LNCAP (cell line): Measurements from ENCODE around the gene NOS1AP.

Experiments used
- TF ChIP-seq, protein P1 (sequence below): fragments of 450-650 bp; IDR thresholded peaks from 2 replicates; pipeline ENCODE4 v1.5.1; 2017; ENCODE audit warnings: mild to moderate bottlenecking

NOS1AP gene

DNA sequence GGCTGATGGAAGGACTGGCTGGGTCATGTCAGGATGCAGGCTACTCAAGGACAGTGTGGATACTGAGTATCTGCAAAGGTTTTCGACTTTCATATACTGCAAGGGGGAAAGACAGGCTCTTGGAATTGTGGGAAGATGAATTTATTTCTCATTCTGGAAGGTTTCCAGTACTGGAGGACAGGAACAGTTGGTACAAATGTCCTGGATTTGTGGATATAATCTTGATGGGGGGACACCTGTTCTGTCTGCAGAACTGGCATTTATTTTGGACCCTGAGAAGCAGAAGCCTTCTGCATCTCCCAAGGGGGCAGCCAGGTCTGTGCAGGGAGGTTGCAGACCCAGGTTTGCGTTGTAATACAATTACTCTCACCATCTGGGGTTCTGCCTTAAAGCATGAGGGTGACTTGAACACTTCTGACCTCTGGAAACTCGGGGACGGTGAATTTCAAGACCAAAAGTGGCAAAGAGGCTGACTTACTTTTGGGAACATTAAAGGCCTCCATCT, 65.8 kb downstream of the NOS1AP start:
- TF ChIP-seq, protein P1, sequence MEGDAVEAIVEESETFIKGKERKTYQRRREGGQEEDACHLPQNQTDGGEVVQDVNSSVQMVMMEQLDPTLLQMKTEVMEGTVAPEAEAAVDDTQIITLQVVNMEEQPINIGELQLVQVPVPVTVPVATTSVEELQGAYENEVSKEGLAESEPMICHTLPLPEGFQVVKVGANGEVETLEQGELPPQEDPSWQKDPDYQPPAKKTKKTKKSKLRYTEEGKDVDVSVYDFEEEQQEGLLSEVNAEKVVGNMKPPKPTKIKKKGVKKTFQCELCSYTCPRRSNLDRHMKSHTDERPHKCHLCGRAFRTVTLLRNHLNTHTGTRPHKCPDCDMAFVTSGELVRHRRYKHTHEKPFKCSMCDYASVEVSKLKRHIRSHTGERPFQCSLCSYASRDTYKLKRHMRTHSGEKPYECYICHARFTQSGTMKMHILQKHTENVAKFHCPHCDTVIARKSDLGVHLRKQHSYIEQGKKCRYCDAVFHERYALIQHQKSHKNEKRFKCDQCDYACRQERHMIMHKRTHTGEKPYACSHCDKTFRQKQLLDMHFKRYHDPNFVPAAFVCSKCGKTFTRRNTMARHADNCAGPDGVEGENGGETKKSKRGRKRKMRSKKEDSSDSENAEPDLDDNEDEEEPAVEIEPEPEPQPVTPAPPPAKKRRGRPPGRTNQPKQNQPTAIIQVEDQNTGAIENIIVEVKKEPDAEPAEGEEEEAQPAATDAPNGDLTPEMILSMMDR, result no peak

DNA sequence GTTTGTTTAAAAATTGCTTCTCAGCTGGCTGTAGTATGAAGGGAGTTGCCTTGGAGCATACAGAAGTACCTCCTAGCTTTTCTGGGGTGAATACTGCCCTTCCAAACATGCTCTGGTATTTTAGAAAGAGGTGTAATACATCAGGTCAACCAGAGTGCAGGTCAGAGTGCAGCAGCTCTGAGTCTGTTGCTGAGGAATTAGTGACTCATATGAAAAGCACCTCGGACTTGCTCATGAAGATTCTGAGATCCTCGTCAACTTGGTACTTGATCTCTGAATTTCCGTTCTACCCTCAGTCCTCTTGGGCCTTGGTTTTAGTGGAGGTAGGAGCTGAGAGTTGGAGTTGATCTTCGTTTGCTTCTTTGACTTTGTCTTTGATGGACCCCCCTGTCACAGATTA, 67.3 kb downstream of the NOS1AP start:
- TF ChIP-seq, protein P1, result no peak

DNA sequence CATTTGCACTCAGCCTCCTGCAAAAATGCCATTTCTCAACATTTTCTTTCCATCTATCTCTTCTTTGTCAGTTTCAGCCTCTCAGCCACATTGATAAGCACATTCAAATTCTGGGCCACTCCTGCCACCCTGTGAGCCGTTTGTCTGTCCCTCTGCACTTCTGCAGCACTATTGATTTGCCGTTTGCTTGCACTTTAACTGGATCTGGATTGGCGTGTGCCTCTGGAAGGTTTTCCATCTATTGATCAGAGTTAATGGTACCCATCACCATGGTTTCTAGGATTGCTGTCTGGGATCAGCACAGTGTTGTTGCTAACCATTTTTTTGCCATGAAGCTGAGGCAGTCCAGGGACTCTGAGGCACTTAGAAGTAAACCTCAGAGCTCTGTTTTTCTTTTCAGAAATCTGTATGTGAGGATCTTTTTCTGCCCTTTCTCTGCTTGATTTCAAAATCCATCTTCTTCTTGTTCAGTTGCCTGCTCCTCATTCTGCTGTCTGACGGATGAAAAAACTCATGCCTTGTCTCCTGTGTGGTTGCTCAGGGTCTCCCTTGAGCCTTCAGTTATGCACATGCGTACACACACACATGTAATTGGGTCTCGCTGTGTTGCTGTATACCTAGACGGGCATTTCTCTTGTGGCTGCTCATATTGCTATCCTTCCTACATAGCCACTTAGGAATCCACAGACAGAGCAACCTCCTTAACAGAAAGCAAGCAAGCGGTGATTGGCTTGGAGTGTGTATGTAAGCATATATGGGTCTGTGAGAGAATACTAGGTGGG, 67.9 kb downstream of the NOS1AP start:
- TF ChIP-seq, protein P1, result no peak

DNA sequence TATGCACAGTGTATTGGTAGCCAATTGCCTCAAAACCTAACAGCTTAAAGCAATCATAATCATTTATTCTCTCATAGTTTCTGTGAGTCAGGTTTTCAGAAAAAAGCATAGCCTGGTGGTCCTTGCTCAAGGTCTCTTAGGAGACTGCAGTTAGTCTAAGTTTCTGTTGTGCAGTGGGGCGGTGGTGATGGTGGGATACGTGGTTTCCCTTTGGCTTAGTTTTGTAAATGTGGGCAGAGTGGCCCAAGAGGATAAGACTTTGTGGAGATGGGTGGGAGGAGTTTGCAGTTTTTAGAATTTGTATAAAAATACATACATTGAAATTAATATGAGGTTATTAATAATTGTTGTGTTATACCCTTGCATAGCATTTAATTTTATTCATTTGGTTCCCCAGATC, 68.6 kb downstream of the NOS1AP start:
- TF ChIP-seq, protein P1, result no peak

DNA sequence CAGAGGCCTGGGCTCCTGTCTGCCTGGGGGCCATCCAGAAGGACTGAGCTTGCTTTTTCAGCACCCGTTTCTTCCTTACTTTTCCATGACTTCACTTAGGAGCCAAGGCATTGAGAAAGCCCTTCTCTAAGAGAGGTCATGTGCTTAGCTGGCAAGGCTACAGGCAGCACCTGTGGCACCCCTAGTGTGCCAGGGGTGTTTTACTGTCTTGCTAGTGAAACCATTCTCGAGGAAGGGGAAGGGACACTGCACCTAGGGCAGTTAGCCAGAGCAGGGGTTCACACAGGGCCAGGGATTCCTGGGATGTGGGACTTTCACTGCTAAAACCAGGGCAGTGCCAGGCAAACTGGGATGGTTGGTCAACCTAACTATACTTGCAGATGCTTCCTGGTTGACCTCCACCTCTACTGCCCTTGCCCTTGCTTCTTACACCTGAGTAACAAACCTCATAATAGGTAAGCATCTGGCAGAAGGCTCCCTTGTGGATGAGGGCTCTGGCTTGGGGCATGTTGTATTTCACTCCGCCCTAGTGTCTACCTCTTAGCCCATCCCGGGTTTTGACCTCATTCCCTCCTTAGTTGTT, 69.2 kb downstream of the NOS1AP start:
- TF ChIP-seq, protein P1, result no peak

DNA sequence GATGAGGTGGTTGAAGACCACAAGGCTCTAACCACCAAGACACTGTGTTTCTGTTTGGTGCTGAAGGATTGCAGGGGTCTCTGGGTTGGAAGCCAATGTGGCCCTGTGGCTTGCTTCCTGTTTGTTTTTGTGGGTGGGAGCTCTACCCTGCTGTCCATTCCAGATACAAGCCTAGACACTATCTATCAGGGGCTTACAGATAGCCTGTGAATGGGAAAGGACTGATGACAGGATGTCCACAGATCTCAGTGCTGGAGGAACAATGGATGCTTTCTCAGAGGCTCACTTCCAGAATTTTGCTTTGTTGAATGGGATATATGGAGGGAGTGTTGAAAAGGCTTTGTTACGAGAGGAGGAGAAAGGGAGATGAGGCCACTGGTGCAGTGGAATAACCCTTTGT, 69.7 kb downstream of the NOS1AP start:
- TF ChIP-seq, protein P1, result no peak

DNA sequence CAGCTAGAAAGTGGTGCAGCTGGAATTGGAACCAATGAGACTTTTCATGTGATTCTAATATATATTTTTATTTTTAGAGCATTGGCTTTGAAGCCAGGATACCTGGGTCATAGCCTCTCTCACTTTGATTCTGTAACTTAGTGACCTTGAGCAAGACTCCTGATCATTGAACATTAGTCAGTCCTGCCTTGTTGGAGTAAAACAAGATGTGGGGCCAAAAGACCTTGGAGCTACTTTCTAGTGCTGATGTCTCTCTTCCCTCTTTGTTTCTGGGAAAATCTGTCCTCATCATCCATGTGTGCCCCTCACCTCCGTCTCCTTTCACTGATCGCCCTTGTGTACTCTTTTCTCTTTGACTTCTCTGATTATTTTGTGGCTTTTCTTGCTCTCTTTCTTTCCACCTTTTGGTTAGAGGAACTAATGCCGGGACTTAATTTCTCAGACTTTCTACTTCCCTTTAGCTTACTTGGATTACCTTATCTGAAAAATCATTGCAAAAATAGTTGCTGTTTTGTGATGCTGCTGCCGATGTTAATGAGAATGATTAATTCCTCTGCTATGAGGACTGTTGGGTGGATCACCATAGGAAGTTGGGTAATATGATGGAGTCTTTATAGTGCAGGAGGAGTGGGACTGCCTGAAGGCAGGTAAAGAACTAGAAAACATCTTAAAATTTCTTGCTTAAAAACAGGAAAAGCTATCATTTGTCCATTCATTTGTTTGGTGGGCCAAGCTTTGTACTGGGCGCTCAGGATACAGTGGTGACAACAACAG, 72.0 kb downstream of the NOS1AP start:
- TF ChIP-seq, protein P1, result no peak
